IMR-90 (cell line): ENCODE data around the gene UBE2V1.

Experiments used
- BHLHE40 ChIP-seq: fragments of 150-350 bp; IDR thresholded peaks from 2 replicates; pipeline ENCODE4 v1.6.1; 2016; ENCODE audit warnings: mild to moderate bottlenecking, low read depth, low read length
- POLR2A ChIP-seq: IDR thresholded peaks from 2 replicates; pipeline ENCODE4 v1.6.1; 2012; ENCODE audit warnings: mild to moderate bottlenecking, low read depth, low read length
- TF ChIP-seq, protein P1 (sequence below): conservative IDR thresholded peaks from 2 replicates; pipeline ENCODE4 v1.5.1; 2012; ENCODE audit warnings: mild to moderate bottlenecking, low read depth, low read length, improper control_type of control experiment

DNA sequence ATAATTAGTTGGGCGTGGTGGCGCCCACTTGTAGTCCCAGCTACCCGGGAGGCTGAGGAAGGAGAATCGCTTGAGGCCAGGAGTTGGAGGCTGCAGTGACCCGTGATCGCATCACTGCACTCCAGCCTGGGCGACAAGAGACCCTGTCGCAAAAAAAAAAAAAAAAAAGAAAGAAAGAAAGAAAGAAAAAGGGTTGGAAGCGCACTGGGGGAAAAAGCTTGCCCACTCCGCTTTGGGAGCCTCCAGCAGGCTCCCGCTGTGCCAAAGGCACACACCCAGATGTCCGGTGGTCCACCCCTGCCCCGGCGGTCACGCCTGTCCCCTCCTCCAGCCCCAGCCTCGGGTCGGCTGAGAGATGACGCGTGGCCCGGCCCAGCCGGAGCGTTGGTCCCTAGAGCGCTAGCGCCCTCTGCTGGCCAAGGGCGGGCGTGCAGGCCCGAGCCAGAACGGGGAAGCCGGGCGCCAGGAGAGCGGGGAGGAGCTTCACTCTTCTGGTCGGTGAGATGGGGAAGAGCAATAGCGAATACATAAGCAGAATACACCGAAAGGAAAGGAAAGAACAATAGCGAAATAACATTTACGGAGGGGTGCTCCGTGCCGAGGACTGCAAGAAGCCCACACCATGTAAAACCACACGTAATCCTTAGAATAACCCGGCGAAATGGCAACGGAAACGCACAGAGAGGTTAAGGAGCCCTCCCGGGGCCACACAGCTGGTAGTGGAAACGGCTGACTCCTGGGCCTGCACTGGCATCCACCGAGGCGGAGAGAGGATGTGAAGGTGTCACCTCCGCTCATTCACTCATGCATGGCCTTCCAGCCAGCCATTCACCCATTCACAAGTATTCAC, 41.7 kb downstream of the UBE2V1 start:
- TF ChIP-seq, protein P1, sequence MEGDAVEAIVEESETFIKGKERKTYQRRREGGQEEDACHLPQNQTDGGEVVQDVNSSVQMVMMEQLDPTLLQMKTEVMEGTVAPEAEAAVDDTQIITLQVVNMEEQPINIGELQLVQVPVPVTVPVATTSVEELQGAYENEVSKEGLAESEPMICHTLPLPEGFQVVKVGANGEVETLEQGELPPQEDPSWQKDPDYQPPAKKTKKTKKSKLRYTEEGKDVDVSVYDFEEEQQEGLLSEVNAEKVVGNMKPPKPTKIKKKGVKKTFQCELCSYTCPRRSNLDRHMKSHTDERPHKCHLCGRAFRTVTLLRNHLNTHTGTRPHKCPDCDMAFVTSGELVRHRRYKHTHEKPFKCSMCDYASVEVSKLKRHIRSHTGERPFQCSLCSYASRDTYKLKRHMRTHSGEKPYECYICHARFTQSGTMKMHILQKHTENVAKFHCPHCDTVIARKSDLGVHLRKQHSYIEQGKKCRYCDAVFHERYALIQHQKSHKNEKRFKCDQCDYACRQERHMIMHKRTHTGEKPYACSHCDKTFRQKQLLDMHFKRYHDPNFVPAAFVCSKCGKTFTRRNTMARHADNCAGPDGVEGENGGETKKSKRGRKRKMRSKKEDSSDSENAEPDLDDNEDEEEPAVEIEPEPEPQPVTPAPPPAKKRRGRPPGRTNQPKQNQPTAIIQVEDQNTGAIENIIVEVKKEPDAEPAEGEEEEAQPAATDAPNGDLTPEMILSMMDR: peak; percentile 99
- TF ChIP-seq BHLHE40: peak; percentile 70
- TF ChIP-seq POLR2A: peak; percentile 68
